HG02678 (cell line): Measurements from ENCODE around the gene TMEM121.

ENCODE experiments used
- ATAC-seq: cut with Tn5 transposase; IDR thresholded peaks from one replicate; pipeline ENCODE4 v1.9.1; 2021; ENCODE audit warnings: mild to moderate bottlenecking, moderate library complexity; ENCODE audit not compliant: unreplicated experiment

The TMEM121 gene

DNA sequence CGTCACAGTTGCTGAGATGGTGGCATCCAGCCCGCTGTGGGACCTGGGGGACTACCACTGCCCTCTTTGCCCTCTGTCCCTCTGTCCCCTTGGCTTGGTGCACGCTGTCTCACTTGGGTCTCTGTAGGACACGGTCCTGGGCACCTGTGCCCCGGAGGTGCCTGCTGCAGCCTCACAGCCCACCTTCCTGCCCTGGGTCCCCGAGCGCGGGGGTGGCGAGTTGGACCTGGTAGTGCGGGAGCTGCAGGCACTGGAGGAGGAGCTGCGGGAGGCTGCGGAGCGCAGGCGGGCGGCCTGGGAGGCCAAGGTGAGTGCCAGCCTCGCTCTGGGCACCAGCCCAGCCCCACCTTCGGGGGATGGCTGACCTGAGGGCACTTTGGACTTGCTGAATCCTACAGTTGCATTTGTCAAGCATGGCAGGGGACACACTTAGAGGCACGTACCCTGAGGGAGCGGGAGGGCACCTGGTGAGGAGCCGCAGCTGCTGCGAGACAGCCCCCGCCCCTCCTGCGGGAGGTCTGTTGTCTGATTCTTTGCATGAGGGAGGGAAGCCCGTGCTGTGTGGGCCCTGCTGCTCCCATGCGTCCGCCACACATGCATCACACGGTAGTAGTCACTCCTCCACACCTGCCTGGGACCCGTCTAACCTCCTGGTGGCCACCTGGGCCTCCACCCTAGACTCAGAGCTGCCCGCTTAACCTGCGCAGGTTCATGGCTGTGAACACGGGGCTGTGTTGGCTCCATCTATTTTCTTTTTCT is 28.5 kb upstream of the TMEM121 start:
- ATAC-seq: no peak

GRCh38 chr14:105498430-105499255 is 27.7 kb upstream of the TMEM121 start:
- ATAC-seq: no peak

DNA sequence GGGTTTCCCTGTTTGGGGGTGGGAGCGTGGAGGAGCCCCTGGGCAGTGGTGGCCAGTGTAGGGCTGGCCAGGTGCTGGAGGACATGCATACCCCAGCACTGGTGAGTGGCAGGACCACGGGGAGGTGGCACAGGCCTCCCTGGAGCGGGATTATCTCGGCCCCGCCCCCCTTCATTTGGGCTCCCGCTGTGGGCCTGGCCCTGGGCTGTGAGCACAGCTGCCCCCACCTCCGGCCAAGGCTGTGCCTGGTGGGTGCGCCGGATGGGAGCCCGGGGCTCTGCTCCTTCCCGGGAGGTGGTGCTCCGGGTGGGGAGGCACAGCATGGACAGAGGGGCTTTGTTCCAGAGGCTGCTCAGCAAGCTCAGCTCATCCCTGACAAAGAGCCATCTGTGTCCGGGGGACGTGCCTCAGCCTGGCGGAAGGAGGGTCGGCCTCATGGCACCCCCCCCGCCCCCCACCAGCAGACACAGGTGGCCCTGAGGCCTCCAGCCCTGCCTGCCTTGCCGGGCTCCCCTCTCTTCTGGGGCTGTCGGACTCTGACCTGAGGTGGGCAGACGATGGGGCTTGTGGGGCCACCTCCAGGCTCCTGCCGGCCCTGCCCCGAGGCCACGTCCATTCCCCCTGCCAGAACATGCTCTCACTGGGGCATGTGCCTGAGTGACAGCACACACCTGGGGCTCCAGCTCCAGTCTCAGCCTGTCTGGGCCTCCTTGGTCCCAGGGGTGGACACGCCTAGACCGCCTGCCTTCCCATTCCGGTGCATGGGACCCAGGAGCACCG is 26.9 kb upstream of the TMEM121 start:
- no peak for ATAC-seq

GRCh38 chr14:105500036-105500725 is 26.2 kb upstream of the TMEM121 start:
- no peak for ATAC-seq

DNA sequence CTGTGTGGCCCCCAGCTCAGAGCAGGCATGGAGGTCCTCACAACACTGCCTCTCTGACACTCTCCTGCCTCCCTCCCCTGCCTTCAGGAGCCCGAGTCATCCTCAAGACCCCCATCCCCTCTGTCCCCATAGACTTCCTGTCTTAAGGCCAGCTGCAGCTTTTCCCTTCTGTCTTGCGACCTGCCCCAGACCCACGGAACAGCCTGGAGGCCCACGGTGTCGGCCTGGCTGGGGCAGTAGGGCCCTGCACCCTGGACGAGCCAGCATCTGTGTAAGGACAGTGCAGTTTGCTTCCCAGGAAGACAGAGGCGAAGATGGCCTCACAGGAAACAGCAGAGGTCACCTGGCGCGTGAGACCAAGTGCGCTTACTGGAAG is 25.7 kb upstream of the TMEM121 start:
- no peak for ATAC-seq

- ATAC-seq: no peak
Measured at GRCh38 chr14:105501504-105502291, 24.7 kb upstream of the TMEM121 start.

DNA sequence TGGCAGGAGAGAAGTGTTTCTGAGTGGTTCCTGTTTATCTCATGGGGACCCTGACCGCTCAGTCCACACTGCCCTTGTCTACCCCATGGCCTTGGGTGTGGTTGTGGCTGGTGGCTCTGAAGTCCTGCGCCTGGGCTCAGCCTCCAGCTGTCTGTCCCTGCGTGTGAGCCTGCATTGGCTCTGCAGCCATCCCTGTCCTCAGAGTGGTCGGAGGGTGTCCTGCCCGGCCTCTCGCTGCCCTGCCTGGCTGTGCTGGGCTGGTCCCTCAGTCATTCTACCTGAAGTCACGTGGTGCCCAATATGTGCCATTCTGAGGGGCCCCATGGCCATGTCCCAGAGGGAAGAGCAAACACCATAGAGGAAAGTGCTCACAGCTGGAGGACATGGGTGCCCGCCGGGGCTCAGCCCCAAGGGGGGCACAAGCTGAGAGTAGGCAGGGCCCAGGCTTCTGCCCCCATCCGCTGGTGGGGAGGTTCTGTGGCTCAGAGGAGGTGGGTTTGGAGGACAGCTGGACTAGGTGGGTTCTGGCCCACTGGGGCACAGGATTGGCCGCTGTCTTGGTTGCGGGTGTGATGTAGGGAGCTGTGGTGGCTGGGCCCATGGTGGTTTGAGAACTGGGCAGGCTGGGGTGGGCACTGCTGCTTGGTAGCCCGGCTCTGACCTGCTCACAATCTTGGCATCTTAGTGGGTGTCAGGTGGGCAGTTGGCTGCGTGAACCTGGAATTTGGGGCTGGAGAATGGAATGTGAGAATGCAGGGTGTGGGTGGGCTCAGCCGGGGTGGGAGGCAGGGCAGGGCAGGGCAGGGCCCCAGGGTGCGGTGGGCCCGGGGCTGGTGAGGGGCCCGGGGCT is 23.7 kb upstream of the TMEM121 start:
- no peak for ATAC-seq

DNA sequence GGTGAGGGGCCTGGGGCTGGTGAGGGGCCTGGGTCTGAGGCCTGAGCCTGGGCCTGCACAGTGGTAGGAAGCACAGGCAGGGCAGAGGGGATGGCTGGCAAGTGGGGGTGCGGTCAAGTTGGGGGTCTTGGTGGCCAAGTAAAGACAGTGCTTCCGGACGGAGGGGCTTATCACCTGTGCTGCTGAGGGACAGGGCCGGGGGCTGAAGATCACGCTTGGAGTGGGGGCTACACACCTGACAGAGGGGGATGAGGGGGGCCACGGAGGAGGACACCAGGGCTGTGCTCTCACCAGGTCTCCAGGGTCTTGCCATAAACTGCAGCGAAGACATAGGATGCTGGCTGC is 23.1 kb upstream of the TMEM121 start:
- ATAC-seq: no peak

GRCh38 chr14:105503935-105504692 is 22.3 kb upstream of the TMEM121 start:
- ATAC-seq: no peak

GRCh38 chr14:105505101-105505500 is 21.3 kb upstream of the TMEM121 start:
- ATAC-seq: no peak

DNA sequence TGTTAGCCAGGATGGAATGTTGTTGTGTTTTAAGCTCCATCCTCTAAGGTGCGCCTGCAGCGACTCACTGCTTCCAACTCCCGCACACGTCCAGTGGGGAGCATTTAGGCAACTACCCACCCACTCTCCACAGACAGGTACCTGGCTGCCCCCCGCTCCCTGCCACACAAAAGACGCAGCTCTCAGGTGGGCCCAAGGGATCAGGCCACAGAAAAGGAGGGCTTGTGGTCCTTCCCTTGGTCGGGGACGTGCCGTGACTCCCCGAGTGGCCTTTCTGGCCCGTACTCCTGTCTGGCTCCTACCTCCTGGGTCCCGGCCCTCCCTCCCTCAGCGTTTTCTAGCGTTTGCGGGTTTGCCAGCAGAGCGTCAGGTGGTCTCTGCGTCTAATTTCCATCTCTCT is 19.1 kb upstream of the TMEM121 start:
- no peak for ATAC-seq

- no peak for ATAC-seq
Measured at GRCh38 chr14:105508069-105508468, 18.3 kb upstream of the TMEM121 start.

- ATAC-seq: no peak
Measured at GRCh38 chr14:105508601-105509000, 17.8 kb upstream of the TMEM121 start.

DNA sequence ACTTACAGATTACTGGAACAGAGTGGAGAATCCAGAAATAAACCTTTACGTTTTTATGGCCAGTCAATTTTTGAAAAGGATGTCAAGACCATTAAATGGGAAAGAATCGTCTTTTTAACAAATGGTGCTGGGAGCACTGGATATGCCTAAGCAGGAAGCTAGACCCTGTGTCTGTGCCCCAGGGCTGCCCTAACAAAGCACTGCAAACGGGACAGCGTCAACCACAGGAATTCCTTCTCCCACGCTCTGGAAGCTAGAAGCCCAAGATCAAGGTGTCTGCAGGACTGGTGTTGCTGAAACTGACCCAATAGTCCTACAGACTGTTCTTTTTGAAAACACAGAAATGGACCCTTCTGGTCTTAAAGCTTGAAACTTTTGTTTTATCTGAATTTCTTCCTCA is 9.3 kb upstream of the TMEM121 start:
- no peak for ATAC-seq

GRCh38 chr14:105519946-105520698 is 6.3 kb upstream of the TMEM121 start:
- ATAC-seq: no peak

DNA sequence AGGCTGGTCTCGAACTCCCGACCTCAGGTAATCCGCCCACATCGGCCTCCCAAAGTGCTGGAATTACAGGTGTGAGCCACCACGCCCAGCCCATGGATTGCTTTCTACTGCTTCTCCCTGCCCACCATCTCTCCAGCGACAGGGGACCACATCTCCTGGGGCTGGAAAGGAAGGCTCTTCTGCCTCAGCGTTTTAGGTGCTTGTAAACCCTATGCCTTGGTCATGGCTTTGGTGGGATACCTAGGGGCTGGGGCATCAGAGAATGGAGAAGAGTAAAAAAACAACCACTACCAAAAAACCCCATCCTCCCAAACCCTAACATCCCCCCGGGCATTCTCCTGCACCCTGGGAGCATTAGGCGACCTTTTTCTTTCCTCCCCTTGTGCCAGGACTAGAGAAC is 1.1 kb upstream of the TMEM121 start:
- ATAC-seq: no peak

GRCh38 chr14:105526776-105527380 is 495 bp downstream of the TMEM121 start:
- ATAC-seq: no peak
